GM10266 (cell line): ENCODE data around the gene LIPH.

ENCODE experiments used
- DNase-seq: peaks from one replicate; pipeline ENCODE4 v3.0.0; 2012; ENCODE audit errors: extremely low spot score
- CTCF ChIP-seq: IDR thresholded peaks from 2 replicates; pipeline ENCODE4 v1.5.1; 2012; ENCODE audit warnings: mild to moderate bottlenecking, low read depth; ENCODE audit not compliant: control insufficient read depth, insufficient read depth; ENCODE audit errors: missing control alignments

The LIPH gene

GRCh38 chr3:185552358-185552877 is at the start of gene LIPH:
LIPH (minus strand) TSS chr3:185552588; CDS start chr3:185552471, 117 bp downstream.
- no peak for TF ChIP-seq CTCF

GRCh38 chr3:185595526-185595925 is 43.1 kb upstream of the LIPH start:
- peak; percentile 56 for DNase-seq
- TF ChIP-seq CTCF = no peak

More at GRCh38 chr3:185552358-185552877, at the start of gene LIPH:
- DNase-seq = peak; percentile 72

- no peak for TF ChIP-seq CTCF
- no peak for DNase-seq
Measured at GRCh38 chr3:185594073-185594472, 41.7 kb upstream of the LIPH start.

GRCh38 chr3:185586686-185587039 is 34.3 kb upstream of the LIPH start:
- no peak for DNase-seq

GRCh38 chr3:185585859-185586685 is 33.7 kb upstream of the LIPH start, which contains the start of gene SENP2:
SENP2 (plus strand) TSS chr3:185586295; CDS start chr3:185586414, 119 bp downstream.
- no peak for TF ChIP-seq CTCF
- peak; percentile 95 for DNase-seq

More at GRCh38 chr3:185586686-185587039, 34.3 kb upstream of the LIPH start:
- TF ChIP-seq CTCF = no peak

GRCh38 chr3:185585518-185585858 is 33.1 kb upstream of the LIPH start:
- DNase-seq = no peak
- no peak for TF ChIP-seq CTCF

- no peak for DNase-seq
- TF ChIP-seq CTCF = no peak
Measured at GRCh38 chr3:185584686-185585085, 32.3 kb upstream of the LIPH start.
